ENCODE measurements around the gene SDR9C7.

GRCh38 chr12:56958422-56958821 lies 24.2 kb upstream of the SDR9C7 start:
- TF ChIP-seq CTCF (conservative IDR thresholded peaks at IDR 0.05) (no peak), ZFX (IDR thresholded peaks at IDR 0.05) (no peak)

Data from C4-2B (cell line).